Cerebellar nuclear complex (tissue), 1 donor: Measurements from ENCODE around the gene ADGRG4.
"Not testable (repeated sequence)": the region's sequence is repeated elsewhere in the genome, so short reads cannot be mapped to it uniquely, and the experiment has no call there.

ENCODE experiments used
- DNase-seq, 2 experiments: peaks; one replicate each; lab custom pipeline; 2025; lab: John Stamatoyannopoulos, UW

Gene ADGRG4

DNA sequence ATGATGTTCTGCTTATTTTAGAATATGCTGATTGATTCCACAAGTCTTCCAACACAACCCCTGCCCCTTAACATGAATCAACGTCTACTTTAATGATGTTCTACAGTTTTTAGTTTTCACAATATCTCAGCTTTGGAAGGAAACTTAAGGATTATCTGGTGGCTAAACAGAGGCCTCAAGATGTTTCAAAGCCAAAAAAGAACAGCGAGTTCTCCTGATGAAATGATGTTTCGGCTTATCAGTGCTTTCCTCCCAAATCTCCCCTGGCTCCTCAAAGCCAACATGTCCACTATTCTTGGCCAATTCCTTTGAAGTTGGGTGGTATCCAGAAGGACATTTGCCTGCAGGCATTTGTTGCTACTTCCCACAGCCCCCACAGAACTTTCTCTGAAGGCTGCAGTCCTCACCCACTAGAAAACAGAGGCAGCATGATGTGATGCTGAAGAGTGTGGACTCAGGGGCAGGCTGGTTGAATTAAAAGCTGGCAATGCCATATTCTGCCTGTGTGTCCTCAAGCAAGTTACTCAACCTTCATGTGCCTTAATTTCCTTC lies 87.3 kb downstream of the ADGRG4 start:
- no peak for DNase-seq

DNA sequence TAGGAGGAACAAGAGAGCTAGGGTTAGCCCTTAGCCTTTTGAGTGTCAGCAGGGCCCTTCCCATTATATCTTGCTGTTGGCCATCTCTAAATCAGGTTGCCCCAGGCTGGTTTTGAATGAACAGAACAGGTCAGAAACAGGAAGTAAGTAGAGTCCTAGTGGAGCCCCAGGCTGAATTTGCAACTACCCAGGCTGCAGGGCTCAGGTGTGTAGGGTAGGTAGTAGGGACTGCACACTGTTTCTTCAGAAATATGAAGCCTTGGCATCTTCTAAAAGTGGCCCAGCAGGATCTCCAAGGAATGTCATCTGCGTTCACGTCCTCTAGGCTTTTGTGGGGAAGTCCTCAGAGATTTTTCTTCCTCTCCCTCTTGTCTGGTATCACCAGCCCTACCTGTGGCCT lies 90.2 kb downstream of the ADGRG4 start:
- no peak for DNase-seq

DNA sequence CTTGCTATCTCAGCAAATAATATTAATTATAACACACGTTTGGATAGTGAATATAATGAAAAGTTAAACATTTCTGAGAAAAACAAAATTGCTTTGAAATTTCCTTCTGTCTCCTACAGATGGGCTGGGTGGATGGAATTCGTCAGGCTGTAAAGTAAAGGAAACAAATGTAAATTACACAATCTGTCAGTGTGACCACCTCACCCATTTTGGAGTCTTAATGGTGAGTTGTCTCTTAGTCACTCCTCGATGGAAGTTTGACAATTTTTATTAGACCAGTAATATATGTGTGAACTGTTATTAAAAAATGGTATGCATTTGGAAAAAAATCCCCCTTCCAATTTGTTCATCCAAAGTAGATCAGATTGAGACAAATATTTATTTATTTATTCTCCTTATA lies 94.5 kb downstream of the ADGRG4 start:
- no peak for DNase-seq

GRCh38 chrX:136397001-136397400 lies 96.2 kb downstream of the ADGRG4 start:
- DNase-seq = no peak

DNA sequence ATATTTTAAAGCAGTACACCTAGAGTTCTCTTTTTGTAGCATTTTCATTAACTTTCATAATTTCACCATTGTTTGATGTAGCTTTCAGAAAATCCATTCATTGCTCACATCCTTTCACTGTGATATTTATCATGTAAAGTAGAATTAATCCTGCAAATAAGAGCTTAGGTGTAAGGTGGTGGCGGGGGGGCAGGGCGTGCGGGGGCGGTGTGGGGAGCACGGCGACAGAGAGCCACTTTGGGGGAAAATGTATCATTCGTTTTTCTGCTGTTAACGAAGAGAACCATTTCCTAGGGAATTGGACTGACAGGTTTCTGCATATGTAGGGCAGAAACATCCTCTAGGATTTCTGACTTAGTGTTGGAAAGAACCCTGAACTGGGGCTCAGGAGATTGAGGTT lies 104.4 kb downstream of the ADGRG4 start:
- no peak for DNase-seq

DNA sequence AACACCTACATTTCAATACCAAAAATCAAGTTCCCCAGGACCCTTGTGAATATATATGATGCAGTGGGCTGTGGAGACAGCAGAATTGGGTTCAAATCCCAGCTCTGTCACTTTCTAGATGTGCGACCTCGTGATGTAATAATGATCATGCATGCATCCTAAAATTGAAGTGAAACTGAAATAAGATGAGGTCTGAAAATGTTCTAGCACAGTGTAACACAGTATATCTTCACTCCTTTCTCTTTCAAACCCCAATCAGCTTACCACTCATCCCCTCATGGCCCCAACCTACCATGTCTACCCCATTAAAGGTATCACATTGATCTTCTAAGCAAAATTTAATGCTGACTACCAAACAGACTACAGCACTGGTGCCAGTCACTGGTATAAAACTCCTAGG lies 117.0 kb downstream of the ADGRG4 start:
- DNase-seq = no peak

DNA sequence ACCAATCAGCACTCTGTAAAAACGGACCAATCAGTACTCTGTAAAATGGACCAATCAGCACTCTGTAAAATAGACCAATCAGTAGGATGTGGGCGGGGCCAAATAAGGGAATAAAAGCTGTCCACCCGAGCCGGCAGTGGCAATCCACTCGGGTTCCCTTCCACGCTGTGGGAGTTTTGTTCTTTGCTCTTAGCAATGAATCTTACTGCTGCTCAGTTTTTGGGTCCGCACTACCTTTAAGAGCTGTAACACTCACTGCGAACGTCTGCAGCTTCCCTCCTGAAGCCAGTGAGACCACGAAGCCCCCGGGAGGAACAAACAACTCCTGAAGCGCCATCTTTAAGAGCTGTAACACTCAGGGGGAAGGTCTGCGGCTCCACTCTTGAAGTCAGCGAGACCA lies 120.6 kb downstream of the ADGRG4 start:
- no peak for DNase-seq

GRCh38 chrX:136423724-136424123 lies 123.0 kb downstream of the ADGRG4 start:
- DNase-seq = no peak

- no peak for DNase-seq
These were observed 125.2 kb downstream of the ADGRG4 start for GRCh38 chrX:136425996-136426395.

- no peak for DNase-seq
These were observed 130.9 kb downstream of the ADGRG4 start for GRCh38 chrX:136431625-136432024.

DNA sequence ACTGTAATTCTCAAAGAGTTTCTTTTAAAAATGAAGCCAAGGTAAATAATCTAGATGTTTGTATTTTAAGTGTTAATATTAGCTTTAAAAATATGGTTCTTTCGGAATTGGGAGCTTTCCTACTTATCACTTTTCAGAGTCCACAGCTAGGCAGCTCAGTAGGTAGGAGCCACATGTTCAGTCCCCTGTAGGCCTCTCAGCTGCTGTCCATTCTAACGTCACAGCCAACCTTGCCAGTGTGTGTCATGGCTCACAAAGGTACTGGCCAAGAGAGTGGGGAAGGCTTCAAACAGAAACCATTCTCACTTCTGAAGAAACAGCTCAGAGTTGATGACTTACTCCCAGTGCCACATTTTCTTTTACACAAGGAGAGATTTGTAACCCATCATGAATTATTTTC lies 137.0 kb downstream of the ADGRG4 start:
- DNase-seq = no peak

DNA sequence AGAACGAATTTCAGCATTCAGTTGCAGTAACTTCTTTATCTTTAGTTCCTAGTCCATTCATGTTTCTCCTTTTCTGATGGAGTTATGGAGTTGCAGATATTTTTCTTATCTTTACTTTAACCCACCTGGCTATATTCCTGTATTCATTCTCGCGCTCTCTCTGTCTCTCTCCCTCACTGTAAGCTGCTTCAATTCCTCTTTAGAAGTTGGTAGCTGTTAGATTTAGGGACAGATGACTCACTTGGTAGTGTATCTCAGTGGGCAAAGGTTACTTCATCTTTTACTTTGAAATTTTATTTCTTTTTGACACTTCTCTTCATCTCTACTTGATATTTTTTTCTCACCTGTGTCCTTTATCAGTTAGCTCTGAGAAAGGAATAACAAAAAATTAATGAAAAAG lies 137.4 kb downstream of the ADGRG4 start:
- DNase-seq = no peak

GRCh38 chrX:136445674-136446073 lies 144.9 kb downstream of the ADGRG4 start:
- not testable (repeated sequence) for DNase-seq

- DNase-seq = no peak
These were observed 145.4 kb downstream of the ADGRG4 start for GRCh38 chrX:136446208-136446607.

- DNase-seq = no peak
These were observed 146.5 kb downstream of the ADGRG4 start for GRCh38 chrX:136447308-136447707.

- no peak for DNase-seq
These were observed 147.2 kb downstream of the ADGRG4 start for GRCh38 chrX:136447968-136448367.

- DNase-seq = no peak
These were observed 149.5 kb downstream of the ADGRG4 start for GRCh38 chrX:136450050-136450830.

DNA sequence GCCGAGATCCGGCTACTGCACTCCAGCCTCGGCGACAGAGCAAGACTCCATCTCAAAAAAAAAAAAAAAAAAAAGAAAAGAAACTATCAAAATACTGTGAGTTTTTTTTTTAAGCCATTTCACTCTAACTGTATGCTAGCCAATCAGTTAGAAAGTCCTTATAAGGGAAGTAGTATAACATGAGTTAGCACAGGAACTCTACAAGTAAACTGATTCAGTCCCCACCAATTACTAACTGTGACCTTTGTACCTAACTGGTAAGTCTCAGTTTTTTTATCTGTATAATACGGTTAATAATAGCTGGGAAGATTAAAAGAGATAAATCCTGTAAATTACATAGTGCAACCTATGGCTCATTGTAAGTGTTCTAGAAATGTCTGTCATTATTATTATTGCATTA lies 151.9 kb downstream of the ADGRG4 start:
- no peak for DNase-seq

DNA sequence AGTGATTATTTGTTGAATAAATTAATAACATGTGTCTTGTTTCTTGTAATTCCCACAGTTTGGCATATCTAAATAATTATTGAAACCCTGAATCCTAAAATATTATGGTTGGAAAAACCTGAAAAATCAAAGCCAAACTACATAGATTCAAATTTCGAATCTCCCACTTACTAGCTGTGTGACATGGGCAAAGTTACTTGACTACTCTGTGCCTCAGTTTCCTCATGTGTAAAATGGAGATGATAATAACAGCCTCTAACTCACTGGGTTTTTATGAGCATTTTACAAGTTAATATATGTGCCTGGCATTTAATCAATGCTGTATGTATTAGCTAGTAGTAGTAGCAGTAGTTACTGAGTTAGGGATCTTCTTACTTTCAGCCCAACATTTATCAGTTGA lies 152.4 kb downstream of the ADGRG4 start:
- no peak for DNase-seq

- DNase-seq = no peak
These were observed 153.0 kb downstream of the ADGRG4 start for GRCh38 chrX:136453771-136454170.

GRCh38 chrX:136456133-136456532 lies 155.4 kb downstream of the ADGRG4 start:
- DNase-seq = no peak

GRCh38 chrX:136457303-136457917 lies 156.6 kb downstream of the ADGRG4 start:
- no peak for DNase-seq

DNA sequence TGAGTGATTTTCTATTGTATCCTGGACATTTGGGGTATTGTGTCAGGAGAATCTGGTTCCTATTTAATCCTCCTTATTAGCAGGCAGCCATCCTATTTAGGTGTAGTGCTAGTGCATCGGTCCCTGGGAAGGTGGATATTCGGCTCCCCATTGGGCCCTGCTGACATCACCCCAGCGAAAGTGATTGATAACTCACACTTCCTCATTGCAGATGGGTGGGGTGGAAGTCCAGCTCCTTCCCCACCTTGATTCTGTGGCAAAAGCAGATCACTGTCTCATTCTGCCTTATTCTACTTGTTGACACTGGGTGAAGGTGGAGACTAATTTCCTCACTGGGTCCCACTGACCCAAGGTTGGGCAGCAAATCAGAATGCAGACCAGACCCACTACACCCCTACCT lies 163.8 kb downstream of the ADGRG4 start:
- no peak for DNase-seq
